ENCODE measurements around the gene MYL2. TPM values are rescaled to one million over a fixed set of nuclear protein-coding genes. Genes with fewer than 3 reads are reported as not detected.

MYL2 gene
- total RNA-seq, 4 donors from 2014 or later = not detected

- intact Hi-C loops (cut with DNase I; ENCODE audit: low total_unique reads) = no loop called here
Observed at GRCh38 chr12:110874781-110875180, 45.6 kb downstream of the MYL2 start.

GRCh38 chr12:110874351-110874750 is 46.0 kb downstream of the MYL2 start:
- WGBS, 2 donors = 83 to 94% methylated on average over 2 of the region's 2 CpGs
- no peak for DNase-seq (ENCODE audit: low spot score in 2 of 2)
- TF ChIP-seq CTCF (IDR thresholded peaks at IDR 0.05) = no peak
- no peak for TF ChIP-seq POLR2A (IDR thresholded peaks at IDR 0.05)
- intact Hi-C loops (cut with DNase I; ENCODE audit: low total_unique reads) = no loop called here
- no peak overlapping the region for H3K4me3 ChIP-seq (ENCODE audit: low read depth, poor library complexity, severe bottlenecking)

More at GRCh38 chr12:110874781-110875180, 45.6 kb downstream of the MYL2 start:
- no peak overlapping the region for H3K4me3 ChIP-seq (ENCODE audit: low read depth, poor library complexity, severe bottlenecking)
- TF ChIP-seq CTCF (IDR thresholded peaks at IDR 0.05) (no peak), POLR2A (IDR thresholded peaks at IDR 0.05) (no peak)
- DNase-seq (ENCODE audit: low spot score in 2 of 2) = no peak

GRCh38 chr12:110872100-110872499 is 48.3 kb downstream of the MYL2 start:
- TF ChIP-seq POLR2A (IDR thresholded peaks at IDR 0.05) (no peak), CTCF (IDR thresholded peaks at IDR 0.05) (no peak)
- DNase-seq (ENCODE audit: low spot score in 2 of 2) = no peak
- WGBS, 2 donors = 79 to 83% methylated on average over 4 of the region's 4 CpGs
- intact Hi-C loops (cut with DNase I; ENCODE audit: low total_unique reads) = no loop called here
- H3K4me3 ChIP-seq (ENCODE audit: low read depth, poor library complexity, severe bottlenecking) = no peak overlapping the region

- TF ChIP-seq POLR2A (IDR thresholded peaks at IDR 0.05) (no peak), CTCF (IDR thresholded peaks at IDR 0.05) (no peak)
- 89% methylated on average over 5 of the region's 5 CpGs for WGBS, 2 donors
- intact Hi-C loops (cut with DNase I; ENCODE audit: low total_unique reads) = no loop called here
- no peak for DNase-seq (ENCODE audit: low spot score in 2 of 2)
- no peak overlapping the region for H3K4me3 ChIP-seq (ENCODE audit: low read depth, poor library complexity, severe bottlenecking)
Observed at GRCh38 chr12:110869803-110870202, 50.6 kb downstream of the MYL2 start.

- H3K4me3 ChIP-seq (ENCODE audit: low read depth, poor library complexity, severe bottlenecking) = no peak overlapping the region
- TF ChIP-seq CTCF (IDR thresholded peaks at IDR 0.05) (no peak), POLR2A (IDR thresholded peaks at IDR 0.05) (no peak)
- WGBS, 2 donors = 64 to 73% methylated on average over 3 of the region's 3 CpGs
- intact Hi-C loops (cut with DNase I; ENCODE audit: low total_unique reads) = no loop called here
- DNase-seq (ENCODE audit: low spot score in 2 of 2) = no peak
Observed at GRCh38 chr12:110869026-110869425, 51.4 kb downstream of the MYL2 start.

GRCh38 chr12:110865521-110865920 is 54.9 kb downstream of the MYL2 start:
- no peak for DNase-seq (ENCODE audit: low spot score in 2 of 2)
- TF ChIP-seq CTCF (IDR thresholded peaks at IDR 0.05) (no peak), POLR2A (IDR thresholded peaks at IDR 0.05) (no peak)
- intact Hi-C loops (cut with DNase I; ENCODE audit: low total_unique reads) = no loop called here

More at GRCh38 chr12:110865521-110865920, 54.9 kb downstream of the MYL2 start:
- WGBS, 2 donors = 90 to 91% methylated on average over 6 of the region's 6 CpGs
- H3K4me3 ChIP-seq (ENCODE audit: low read depth, poor library complexity, severe bottlenecking) = no peak overlapping the region

Data from lower leg skin (tissue), 4 donors.